Erythroblast (primary cell): ENCODE measurements around the gene KLHL5.

Experiments
- GATA1 ChIP-seq: IDR thresholded peaks from 2 replicates; pipeline ENCODE4 v1.6.1; 2011; ENCODE audit warnings: low read depth, mild to moderate bottlenecking, control low read depth, low read length, moderate library complexity
- POLR2A ChIP-seq: IDR thresholded peaks from 2 replicates; pipeline ENCODE4 v1.6.1; 2011; ENCODE audit warnings: mild to moderate bottlenecking, low read length

- TF ChIP-seq POLR2A (no peak), GATA1 (no peak)
These were observed 64.4 kb downstream of the KLHL5 start for GRCh38 chr4:39126256-39127095.
